Hepatocyte (in vitro differentiated cells): ENCODE measurements around the gene PRR20C.

Experiments
- CTCF ChIP-seq: fragments of 200-600 bp; sonication (generic); IDR thresholded peaks from 2 replicates; pipeline ENCODE4 v1.5.1; 2016; ENCODE audit warnings: antibody characterized with exemption, mild to moderate bottlenecking; ENCODE audit not compliant: poor library complexity
- EZH2phosphoT487 ChIP-seq: fragments of 200-600 bp; sonication (generic); IDR thresholded peaks from one replicate; pipeline ENCODE4 v1.6.1; 2018; ENCODE audit warnings: antibody characterized with exemption, mild to moderate bottlenecking, low read depth, moderate library complexity; ENCODE audit not compliant: unreplicated experiment, severe bottlenecking

- no peak for TF ChIP-seq CTCF
- TF ChIP-seq EZH2phosphoT487, result no peak
Measured at GRCh38 chr13:57123681-57124080, 30.2 kb upstream of the PRR20C start.
